ENCODE results near the gene LRRC26. TPM values are rescaled to one million over a fixed set of nuclear protein-coding genes. Genes with fewer than 3 reads are reported as not detected.

The LRRC26 gene
- total and polyA plus RNA-seq, 2 of the 13 experiments (the other 11 are each of a cell fraction or from before 2014, with no cell fraction given): not detected

DNA sequence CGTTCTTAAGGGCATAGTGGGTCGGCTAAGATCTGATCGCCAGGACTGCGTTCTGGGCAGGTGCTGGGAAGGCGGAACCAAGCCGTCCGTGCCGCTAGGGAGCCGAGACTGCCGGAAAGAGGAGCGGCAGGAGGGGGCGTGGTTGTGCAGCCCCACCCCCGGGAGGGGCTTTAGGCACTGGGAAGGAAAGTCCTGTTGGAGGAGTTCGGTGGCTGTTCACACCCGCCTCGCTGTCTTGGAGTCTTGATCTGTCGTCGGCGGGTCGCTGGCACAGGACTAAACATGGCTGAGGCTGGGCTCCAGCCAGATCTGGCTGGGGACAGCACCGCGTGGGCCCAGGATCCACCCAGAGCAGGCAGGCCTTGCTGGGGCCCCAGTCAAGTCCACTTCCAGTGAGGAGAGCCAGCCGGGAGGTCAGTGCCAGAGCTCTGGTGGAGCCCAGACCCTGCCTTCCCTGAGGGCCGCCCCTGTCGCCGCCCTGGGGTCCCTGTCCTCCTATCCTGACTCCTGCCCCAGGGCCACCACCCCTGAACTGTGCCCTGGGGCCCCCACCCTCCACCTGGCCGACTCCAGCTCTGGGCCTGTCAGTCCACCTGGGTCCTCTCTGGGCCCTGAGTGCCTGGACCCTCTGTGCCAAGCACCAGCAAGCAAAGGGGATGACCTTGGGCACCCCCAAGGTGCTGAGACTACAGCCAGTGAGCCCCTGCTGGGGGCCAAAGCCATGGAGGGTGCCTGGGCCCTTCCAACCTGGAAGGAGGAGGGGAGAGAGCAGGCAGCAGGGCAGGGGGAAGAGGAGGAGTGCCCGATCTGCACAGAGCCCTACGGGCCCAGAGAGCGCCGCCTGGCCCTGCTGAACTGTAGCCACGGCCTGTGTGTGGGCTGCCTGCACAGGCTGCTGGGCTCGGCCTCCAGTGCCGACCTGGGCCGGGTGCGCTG is 47.7 kb upstream of the LRRC26 start (continued):
- TF ChIP-seq, protein P1, sequence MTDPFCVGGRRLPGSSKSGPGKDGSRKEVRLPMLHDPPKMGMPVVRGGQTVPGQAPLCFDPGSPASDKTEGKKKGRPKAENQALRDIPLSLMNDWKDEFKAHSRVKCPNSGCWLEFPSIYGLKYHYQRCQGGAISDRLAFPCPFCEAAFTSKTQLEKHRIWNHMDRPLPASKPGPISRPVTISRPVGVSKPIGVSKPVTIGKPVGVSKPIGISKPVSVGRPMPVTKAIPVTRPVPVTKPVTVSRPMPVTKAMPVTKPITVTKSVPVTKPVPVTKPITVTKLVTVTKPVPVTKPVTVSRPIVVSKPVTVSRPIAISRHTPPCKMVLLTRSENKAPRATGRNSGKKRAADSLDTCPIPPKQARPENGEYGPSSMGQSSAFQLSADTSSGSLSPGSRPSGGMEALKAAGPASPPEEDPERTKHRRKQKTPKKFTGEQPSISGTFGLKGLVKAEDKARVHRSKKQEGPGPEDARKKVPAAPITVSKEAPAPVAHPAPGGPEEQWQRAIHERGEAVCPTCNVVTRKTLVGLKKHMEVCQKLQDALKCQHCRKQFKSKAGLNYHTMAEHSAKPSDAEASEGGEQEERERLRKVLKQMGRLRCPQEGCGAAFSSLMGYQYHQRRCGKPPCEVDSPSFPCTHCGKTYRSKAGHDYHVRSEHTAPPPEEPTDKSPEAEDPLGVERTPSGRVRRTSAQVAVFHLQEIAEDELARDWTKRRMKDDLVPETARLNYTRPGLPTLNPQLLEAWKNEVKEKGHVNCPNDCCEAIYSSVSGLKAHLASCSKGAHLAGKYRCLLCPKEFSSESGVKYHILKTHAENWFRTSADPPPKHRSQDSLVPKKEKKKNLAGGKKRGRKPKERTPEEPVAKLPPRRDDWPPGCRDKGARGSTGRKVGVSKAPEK (CRISPR knock-in tag; IDR thresholded peaks at IDR 0.05; ENCODE audit: borderline replicate concordance): no peak
- TF ChIP-seq ZNF614 (CRISPR knock-in tag; IDR thresholded peaks at IDR 0.05; ENCODE audit: borderline replicate concordance) (peak; percentile 73; the same call in 1 of the 2 replicates), PHB2 (IDR thresholded peaks at IDR 0.05; ENCODE audit: partially characterized antibody) (no peak), RBAK (CRISPR knock-in tag; IDR thresholded peaks at IDR 0.05) (no peak), ZNF616 (CRISPR knock-in tag; IDR thresholded peaks at IDR 0.05; ENCODE audit: low read depth) (no peak), ERF (CRISPR knock-in tag; IDR thresholded peaks at IDR 0.05) (peak; percentile 59), EHMT2 (IDR thresholded peaks at IDR 0.05; ENCODE audit: borderline replicate concordance, low read depth, low read length) (no peak), FOXA1 (IDR thresholded peaks at IDR 0.05) (no peak), FOXA1 (CRISPR knock-in tag; IDR thresholded peaks at IDR 0.05) (no peak), MBNL3 (CRISPR knock-in tag; conservative IDR thresholded peaks at IDR 0.05) (no peak), PLRG1 (conservative IDR thresholded peaks at IDR 0.05) (no peak), HNRNPLL (IDR thresholded peaks at IDR 0.05; ENCODE audit: low read depth, low read length, poor library complexity, severe bottlenecking) (peak; percentile 69), ONECUT2 (CRISPR knock-in tag; IDR thresholded peaks at IDR 0.05) (no peak), ZNF562 (CRISPR knock-in tag; IDR thresholded peaks at IDR 0.05; ENCODE audit: borderline replicate concordance) (no peak), NR2F6 (IDR thresholded peaks at IDR 0.05) (0 out of 2 replicates have a peak, but pooled peaks have one; percentile 22), NR2F6 (CRISPR knock-in tag; IDR thresholded peaks at IDR 0.05) (no peak), ZNF652 (CRISPR knock-in tag; IDR thresholded peaks at IDR 0.05; ENCODE audit: borderline replicate concordance, low read depth) (no peak), ZNF3 (CRISPR knock-in tag; IDR thresholded peaks at IDR 0.05) (no peak)
- TF ChIP-seq, protein P2, sequence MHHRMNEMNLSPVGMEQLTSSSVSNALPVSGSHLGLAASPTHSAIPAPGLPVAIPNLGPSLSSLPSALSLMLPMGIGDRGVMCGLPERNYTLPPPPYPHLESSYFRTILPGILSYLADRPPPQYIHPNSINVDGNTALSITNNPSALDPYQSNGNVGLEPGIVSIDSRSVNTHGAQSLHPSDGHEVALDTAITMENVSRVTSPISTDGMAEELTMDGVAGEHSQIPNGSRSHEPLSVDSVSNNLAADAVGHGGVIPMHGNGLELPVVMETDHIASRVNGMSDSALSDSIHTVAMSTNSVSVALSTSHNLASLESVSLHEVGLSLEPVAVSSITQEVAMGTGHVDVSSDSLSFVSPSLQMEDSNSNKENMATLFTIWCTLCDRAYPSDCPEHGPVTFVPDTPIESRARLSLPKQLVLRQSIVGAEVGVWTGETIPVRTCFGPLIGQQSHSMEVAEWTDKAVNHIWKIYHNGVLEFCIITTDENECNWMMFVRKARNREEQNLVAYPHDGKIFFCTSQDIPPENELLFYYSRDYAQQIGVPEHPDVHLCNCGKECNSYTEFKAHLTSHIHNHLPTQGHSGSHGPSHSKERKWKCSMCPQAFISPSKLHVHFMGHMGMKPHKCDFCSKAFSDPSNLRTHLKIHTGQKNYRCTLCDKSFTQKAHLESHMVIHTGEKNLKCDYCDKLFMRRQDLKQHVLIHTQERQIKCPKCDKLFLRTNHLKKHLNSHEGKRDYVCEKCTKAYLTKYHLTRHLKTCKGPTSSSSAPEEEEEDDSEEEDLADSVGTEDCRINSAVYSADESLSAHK (CRISPR knock-in tag; IDR thresholded peaks at IDR 0.05; ENCODE audit: borderline replicate concordance): no peak
- TF ChIP-seq, protein P3, sequence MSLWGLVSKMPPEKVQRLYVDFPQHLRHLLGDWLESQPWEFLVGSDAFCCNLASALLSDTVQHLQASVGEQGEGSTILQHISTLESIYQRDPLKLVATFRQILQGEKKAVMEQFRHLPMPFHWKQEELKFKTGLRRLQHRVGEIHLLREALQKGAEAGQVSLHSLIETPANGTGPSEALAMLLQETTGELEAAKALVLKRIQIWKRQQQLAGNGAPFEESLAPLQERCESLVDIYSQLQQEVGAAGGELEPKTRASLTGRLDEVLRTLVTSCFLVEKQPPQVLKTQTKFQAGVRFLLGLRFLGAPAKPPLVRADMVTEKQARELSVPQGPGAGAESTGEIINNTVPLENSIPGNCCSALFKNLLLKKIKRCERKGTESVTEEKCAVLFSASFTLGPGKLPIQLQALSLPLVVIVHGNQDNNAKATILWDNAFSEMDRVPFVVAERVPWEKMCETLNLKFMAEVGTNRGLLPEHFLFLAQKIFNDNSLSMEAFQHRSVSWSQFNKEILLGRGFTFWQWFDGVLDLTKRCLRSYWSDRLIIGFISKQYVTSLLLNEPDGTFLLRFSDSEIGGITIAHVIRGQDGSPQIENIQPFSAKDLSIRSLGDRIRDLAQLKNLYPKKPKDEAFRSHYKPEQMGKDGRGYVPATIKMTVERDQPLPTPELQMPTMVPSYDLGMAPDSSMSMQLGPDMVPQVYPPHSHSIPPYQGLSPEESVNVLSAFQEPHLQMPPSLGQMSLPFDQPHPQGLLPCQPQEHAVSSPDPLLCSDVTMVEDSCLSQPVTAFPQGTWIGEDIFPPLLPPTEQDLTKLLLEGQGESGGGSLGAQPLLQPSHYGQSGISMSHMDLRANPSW (CRISPR knock-in tag; IDR thresholded peaks at IDR 0.05; ENCODE audit: borderline replicate concordance): no peak
- TF ChIP-seq, protein P4, sequence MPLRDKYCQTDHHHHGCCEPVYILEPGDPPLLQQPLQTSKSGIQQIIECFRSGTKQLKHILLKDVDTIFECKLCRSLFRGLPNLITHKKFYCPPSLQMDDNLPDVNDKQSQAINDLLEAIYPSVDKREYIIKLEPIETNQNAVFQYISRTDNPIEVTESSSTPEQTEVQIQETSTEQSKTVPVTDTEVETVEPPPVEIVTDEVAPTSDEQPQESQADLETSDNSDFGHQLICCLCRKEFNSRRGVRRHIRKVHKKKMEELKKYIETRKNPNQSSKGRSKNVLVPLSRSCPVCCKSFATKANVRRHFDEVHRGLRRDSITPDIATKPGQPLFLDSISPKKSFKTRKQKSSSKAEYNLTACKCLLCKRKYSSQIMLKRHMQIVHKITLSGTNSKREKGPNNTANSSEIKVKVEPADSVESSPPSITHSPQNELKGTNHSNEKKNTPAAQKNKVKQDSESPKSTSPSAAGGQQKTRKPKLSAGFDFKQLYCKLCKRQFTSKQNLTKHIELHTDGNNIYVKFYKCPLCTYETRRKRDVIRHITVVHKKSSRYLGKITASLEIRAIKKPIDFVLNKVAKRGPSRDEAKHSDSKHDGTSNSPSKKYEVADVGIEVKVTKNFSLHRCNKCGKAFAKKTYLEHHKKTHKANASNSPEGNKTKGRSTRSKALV (CRISPR knock-in tag; IDR thresholded peaks at IDR 0.05): peak; percentile 72

Measured in HepG2 (cell line).